PC-3 (cell line): ENCODE results near the gene ZNF668. TPM values are rescaled to one million over a fixed set of nuclear protein-coding genes. Genes with fewer than 3 reads are reported as not detected.
A peak's percentile ranks its signal among the peaks of the same experiment; 100 is the strongest.
"Not testable (repeated sequence)": the region's sequence is repeated elsewhere in the genome, so short reads cannot be mapped to it uniquely, and the experiment has no call there.

Experiments used
- ATAC-seq: fragments of 200-7000 bp; cut with Tn5 transposase; 2 replicates; pipeline ENCODE4 v1.9.1; 2020; ENCODE audit warnings: mild to moderate bottlenecking, moderate library complexity
- BruUV-seq: library from RNA; stranded (reverse); fragments of 400-500 nt; replicated peaks from 2 replicates; lab custom pipeline; 2021; lab: Mats Ljungman, UMichigan
- CTCF ChIA-PET: fragments of 300-600 bp; sonication (Branson Sonifier 250); formaldehyde crosslinking; loops from one replicate; lab custom pipeline; 2022; ENCODE audit warnings: antibody characterized with exemption; lab: Charles Lee
- POLR2A ChIA-PET: fragments of 300-600 bp; sonication (Branson Sonifier 250); formaldehyde crosslinking; loops from one replicate; lab custom pipeline; 2022; ENCODE audit warnings: antibody characterized with exemption; ENCODE audit not compliant: unreplicated experiment; lab: Charles Lee
- DNase-seq: peaks from one replicate; pipeline ENCODE4 v3.0.0-alpha.2; 2015
- H2AFZ ChIP-seq: fragments of 300-600 bp; sonication (generic); 2 replicates; pipeline ENCODE4 v1.6.0; 2016; ENCODE audit warnings: antibody characterized with exemption, low read length
- H3F3A ChIP-seq: fragments of 300-600 bp; sonication (generic); one replicate; pipeline ENCODE4 v1.6.0; 2017; ENCODE audit warnings: antibody characterized with exemption, low read length, control low read depth, mild to moderate bottlenecking; ENCODE audit not compliant: unreplicated experiment
- H3K27ac ChIP-seq: fragments of 300-600 bp; sonication (generic); 2 replicates; pipeline ENCODE4 v1.5.1; 2016; ENCODE audit warnings: mild to moderate bottlenecking, low read length
- H3K27me3 ChIP-seq: fragments of 300-600 bp; sonication (generic); 2 replicates; pipeline ENCODE4 v1.6.1; 2016; ENCODE audit warnings: low read length, mixed read lengths
- H3K36me3 ChIP-seq: fragments of 300-600 bp; sonication (generic); 2 replicates; pipeline ENCODE4 v1.6.1; 2016; ENCODE audit warnings: low read depth, mixed run types, low read length, mixed read lengths
- H3K4me1 ChIP-seq: fragments of 300-600 bp; sonication (generic); 2 replicates; pipeline ENCODE4 v1.5.1; 2016; ENCODE audit warnings: low read length; ENCODE audit not compliant: insufficient read depth
- H3K4me2 ChIP-seq: fragments of 300-600 bp; sonication (generic); 2 replicates; pipeline ENCODE4 v1.6.0; 2016; ENCODE audit warnings: low read length
- H3K4me3 ChIP-seq: fragments of 300-600 bp; sonication (generic); 2 replicates; pipeline ENCODE4 v1.5.1; 2016; ENCODE audit warnings: mild to moderate bottlenecking, low read length, mixed read lengths
- H3K79me2 ChIP-seq: fragments of 300-600 bp; sonication (generic); 2 replicates; pipeline ENCODE4 v1.6.1; 2017; ENCODE audit warnings: low read length, mixed read lengths
- H3K9ac ChIP-seq: fragments of 300-600 bp; sonication (generic); 2 replicates; pipeline ENCODE4 v1.6.0; 2016; ENCODE audit warnings: mild to moderate bottlenecking, low read length
- H3K9me2 ChIP-seq: fragments of 300-600 bp; sonication (generic); replicated peaks from 2 replicates; pipeline ENCODE4 v1.6.1; 2016; ENCODE audit warnings: mixed run types, low read length, mixed read lengths
- H3K9me3 ChIP-seq: fragments of 300-600 bp; sonication (generic); 2 replicates; pipeline ENCODE4 v1.6.1; 2016; ENCODE audit warnings: low read length, mixed read lengths
- H4K20me1 ChIP-seq: fragments of 300-600 bp; sonication (generic); 2 replicates; pipeline ENCODE4 v1.6.1; 2016; ENCODE audit warnings: low read length, mixed read lengths
- CTCF ChIP-seq: fragments of 300-600 bp; sonication (generic); conservative IDR thresholded peaks from 2 replicates; pipeline ENCODE4 v1.5.1; 2017; ENCODE audit warnings: antibody characterized with exemption, low read depth, mild to moderate bottlenecking, low read length
- EZH2 ChIP-seq: fragments of 300-600 bp; sonication (generic); IDR thresholded peaks from one replicate; pipeline ENCODE4 v1.6.1; 2017; ENCODE audit warnings: antibody characterized with exemption, mild to moderate bottlenecking, low read length; ENCODE audit not compliant: unreplicated experiment
- EZH2phosphoT487 ChIP-seq: fragments of 300-600 bp; sonication (generic); IDR thresholded peaks from 2 replicates; pipeline ENCODE4 v1.6.1; 2018; ENCODE audit warnings: mild to moderate bottlenecking, antibody characterized with exemption, low read length, borderline replicate concordance
- intact Hi-C: fragments of 100-400 bp; cut with micrococcal nuclease; formaldehyde crosslinking; loops from 2 replicates; pipeline ENCODE4 v1.9.0; 2023
- total RNA-seq: library from RNA; depleted of rRNA; stranded (reverse); fragments of >200 nt; gene quantifications from 2 replicates; pipeline ENCODE4 v1.2.3, GENCODE V29; 2014

ZNF668 gene
- total RNA-seq, 1 experiment from 2014 or later: 15.6 TPM

GRCh38 chr16:31105677-31106213 is 31.7 kb upstream of the ZNF668 start:
- ChIA-PET POLR2A (no interaction called here), CTCF (no interaction called here)
- peaks cover 15% of the 10 kb centered on the region for H3K79me2 ChIP-seq
- peak overlapping the region; percentile 57; the same call in 1 of the 2 replicates for H2AFZ ChIP-seq
- peak; percentile 38; the same call in 1 of the 2 replicates for ATAC-seq
- no peak overlapping the region for H3K4me3 ChIP-seq
- H3K4me2 ChIP-seq: no peak overlapping the region
- H3K27me3 ChIP-seq: no peaks in the 10 kb centered on the region
- no peaks in the 10 kb centered on the region for H4K20me1 ChIP-seq
- H3K9me2 ChIP-seq: no peaks in the 10 kb centered on the region
- peaks cover 17% of the 10 kb centered on the region for H3K4me1 ChIP-seq
- DNase-seq: peak; percentile 42
- no peak overlapping the region for H3K27ac ChIP-seq
- 0 out of 2 replicates have a peak, but pooled peaks cover 2% of the 10 kb centered on the region for H3K36me3 ChIP-seq
- H3F3A ChIP-seq: no peaks in the 10 kb centered on the region
- TF ChIP-seq EZH2phosphoT487 (no peak), EZH2 (no peak), CTCF (peak; percentile 53; the same call in 1 of the 2 replicates)
- H3K9ac ChIP-seq: no peak overlapping the region
- H3K9me3 ChIP-seq: no peaks in the 10 kb centered on the region
- BruUV-seq: no TSS peak
- intact Hi-C loops: no loop called here

DNA sequence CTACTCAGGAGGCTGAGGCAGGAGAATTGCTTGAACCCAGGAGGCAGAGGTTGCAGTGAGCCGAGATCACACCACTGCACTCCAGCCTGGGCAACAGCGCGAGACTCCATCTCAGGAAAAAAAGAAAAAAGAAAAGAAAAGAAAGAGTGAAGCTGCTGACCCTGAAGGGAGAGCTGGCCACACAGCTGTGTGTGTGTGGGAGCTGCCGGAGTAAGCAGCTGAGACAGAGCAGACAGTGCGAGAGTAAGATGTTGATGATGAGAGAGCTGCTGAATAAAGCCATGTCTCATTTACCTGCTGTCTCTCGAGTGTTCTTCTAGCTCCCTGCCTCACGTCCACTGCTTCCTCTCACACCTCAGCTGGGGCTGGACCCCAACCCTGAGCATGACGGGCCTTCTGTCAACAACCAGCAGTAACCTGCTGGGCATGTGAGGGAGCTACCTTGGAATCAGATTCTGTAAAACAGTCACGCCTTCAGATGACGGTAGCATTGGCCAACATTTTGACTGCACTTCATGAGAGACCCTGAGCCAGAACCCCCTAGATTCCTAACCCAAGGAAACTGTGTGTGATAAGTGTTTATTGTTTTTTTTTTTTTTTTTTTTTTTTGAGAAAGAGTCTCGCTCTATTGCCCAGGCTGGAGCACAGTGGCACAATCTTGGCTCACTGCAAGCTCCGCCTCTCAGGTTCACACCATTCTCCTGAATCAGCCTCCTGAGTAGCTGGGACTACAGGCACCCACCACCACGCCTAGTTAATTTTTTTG is 27.0 kb upstream of the ZNF668 start:
- CTCF ChIA-PET: interaction anchor here (1.2 kb wide), 1 partner anchor 41 kb away, joined by 3 read pairs; no protein-coding TSS in a partner anchor
- H3K9me3 ChIP-seq, H3K36me3 ChIP-seq, H3K9me2 ChIP-seq, H3K27me3 ChIP-seq, H3F3A ChIP-seq, ATAC-seq, H2AFZ ChIP-seq, BruUV-seq, H3K4me2 ChIP-seq, H3K4me3 ChIP-seq, H3K4me1 ChIP-seq, H3K27ac ChIP-seq, H3K9ac ChIP-seq, H4K20me1 ChIP-seq, H3K79me2 ChIP-seq, intact Hi-C loops, DNase-seq: not testable (repeated sequence)
- POLR2A ChIA-PET: interaction anchor here (0.7 to 0.9 kb wide), 2 partner anchors 16 to 82 kb away, joined by 3 to 4 read pairs; partner anchors contain the start of gene KAT8

GRCh38 chr16:31099860-31100638 is 26.0 kb upstream of the ZNF668 start:
- TF ChIP-seq EZH2phosphoT487: no peak
- TF ChIP-seq EZH2: no peak
- TF ChIP-seq CTCF: no peak
- H3K27ac ChIP-seq: no peak overlapping the region
- no peaks in the 10 kb centered on the region for H3K27me3 ChIP-seq
- no peak overlapping the region for H3K4me3 ChIP-seq
- no peaks in the 10 kb centered on the region for H4K20me1 ChIP-seq
- H3K9me3 ChIP-seq: no peaks in the 10 kb centered on the region
- no TSS peak for BruUV-seq
- ChIA-PET POLR2A (interaction anchor here (0.9 kb wide), 1 partner anchor 17 kb away, joined by 4 read pairs; the partner anchor contains the start of gene KAT8), CTCF (interaction anchor here (1.2 kb wide), 1 partner anchor 42 kb away, joined by 3 read pairs; no protein-coding TSS in a partner anchor)
- ATAC-seq (no peak), DNase-seq (peak; percentile 12)
- no peak overlapping the region for H3K4me2 ChIP-seq
- H3K36me3 ChIP-seq: no peaks in the 10 kb centered on the region
- no peaks in the 10 kb centered on the region for H3K9me2 ChIP-seq
- H3F3A ChIP-seq: no peaks in the 10 kb centered on the region
- intact Hi-C loops: no loop called here
- no peak overlapping the region for H2AFZ ChIP-seq
- H3K9ac ChIP-seq: no peak overlapping the region
- no peaks in the 10 kb centered on the region for H3K4me1 ChIP-seq
- no peaks in the 10 kb centered on the region for H3K79me2 ChIP-seq
